Stimulated activated CD4-positive, alpha-beta T cell treated with anti-CD3 and anti-CD28 coated beads, Interleukin-2, amount 100 ng/mL, for 4 hours (primary cell): Measurements from ENCODE around the gene RIN3.

Experiments
- DNase-seq: peaks from one replicate; pipeline ENCODE4 v3.0.0-alpha.2; 2020; ENCODE audit warnings: low read depth

The RIN3 gene

DNA sequence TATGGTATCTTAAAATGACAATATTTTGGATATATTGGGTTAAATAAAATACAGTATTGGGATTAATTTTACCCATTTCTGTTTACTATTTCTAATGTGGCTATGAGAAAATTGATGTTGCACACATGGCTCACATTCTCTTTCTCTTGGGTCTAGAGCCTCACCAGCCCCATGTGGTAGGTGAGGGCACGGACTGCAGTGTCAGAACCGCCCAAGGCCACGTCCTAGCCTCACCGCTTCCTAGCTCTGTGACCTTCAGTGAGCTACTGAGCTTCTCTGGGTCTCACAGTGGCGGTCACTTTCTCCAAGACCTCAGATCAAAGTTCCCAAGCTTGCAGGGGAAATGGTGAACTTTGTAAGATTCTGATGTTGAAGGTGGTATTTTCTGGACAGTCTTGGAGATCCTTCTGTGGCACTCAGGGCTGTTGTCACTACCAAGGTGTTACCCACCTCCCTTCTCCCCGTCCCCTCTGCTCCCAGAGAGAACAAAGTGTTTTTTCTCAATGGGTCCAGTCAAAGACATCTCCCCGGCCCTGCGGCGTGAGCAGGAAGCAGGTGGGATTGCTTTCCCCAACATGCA, 87.6 kb downstream of the RIN3 start:
- no peak for DNase-seq

DNA sequence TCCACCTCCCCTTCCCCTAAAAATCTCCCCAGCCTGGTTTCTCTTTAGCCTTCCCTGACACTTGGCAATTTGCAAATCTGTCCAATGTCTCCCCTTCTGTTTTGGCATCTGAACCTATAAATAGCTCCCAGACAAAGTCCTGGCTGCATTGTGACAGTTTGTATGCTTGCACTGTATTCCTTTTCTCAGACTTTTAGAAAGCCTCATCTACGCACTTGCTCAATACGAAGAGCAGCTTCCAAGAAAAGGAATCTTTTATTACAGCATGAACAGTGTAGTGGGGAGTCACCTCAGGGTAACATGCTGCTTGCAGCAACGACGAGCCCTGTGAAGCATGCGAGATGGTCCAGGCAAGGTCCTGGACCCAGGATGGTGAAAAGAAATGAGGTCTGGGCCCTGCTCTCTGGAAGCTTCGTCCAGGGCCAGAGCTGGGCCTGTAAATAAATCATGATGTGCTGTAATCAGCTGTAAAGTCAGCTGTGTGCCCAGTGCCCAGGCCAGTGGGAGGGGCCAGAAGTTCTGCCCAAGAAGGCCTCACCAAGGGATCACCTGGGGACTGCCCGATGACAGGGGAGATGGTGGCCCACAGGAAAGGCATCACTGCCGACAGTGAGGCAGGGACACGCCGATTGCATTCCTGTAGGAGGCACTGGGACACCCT, 88.3 kb downstream of the RIN3 start:
- DNase-seq, result no peak

DNA sequence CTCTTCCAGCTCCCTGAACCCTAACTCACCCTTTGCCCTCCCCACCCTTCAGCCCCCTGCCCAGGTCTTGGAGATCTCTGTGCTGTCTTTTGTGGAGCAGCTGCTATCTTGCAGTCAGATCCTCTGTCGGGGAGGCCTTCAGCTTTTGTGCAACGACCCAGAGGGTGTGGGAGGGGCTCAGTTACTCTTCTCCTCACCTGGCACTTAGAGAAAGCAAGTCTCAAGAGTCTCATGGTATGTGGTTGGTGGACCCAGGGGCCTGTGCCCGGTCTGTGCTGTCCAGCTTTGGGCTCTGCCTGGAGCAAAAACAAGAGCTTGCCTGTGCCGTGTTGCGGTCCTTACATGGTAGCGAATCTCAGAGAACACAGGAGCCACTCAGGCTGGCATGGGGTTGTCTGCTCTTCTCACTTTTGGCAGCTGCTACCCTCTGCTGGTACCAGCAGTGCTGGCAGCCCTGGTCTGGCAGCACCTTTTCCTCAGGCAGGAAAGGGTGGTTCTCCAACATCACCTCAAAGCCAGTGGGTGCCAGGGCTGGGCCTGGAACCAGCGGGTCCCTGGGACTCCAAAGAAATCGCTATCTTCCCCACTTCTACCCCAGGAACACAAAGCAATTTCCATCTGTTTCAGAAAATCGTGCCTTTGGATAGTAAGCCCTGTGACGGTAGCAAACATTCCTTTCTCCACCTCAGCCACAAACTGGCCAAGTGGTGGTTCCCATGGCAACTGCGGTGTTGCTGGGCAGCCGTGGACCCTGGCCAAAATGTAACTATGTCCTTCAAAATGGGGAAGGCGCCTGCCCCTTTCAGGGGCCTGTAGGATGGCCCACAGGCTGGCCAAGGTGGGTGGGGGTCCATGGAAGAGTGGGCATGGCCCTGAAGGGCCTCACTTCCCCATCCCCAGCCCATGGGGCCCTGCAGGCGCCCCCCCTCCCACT, 90.0 kb downstream of the RIN3 start:
- DNase-seq, result peak; percentile 46

DNA sequence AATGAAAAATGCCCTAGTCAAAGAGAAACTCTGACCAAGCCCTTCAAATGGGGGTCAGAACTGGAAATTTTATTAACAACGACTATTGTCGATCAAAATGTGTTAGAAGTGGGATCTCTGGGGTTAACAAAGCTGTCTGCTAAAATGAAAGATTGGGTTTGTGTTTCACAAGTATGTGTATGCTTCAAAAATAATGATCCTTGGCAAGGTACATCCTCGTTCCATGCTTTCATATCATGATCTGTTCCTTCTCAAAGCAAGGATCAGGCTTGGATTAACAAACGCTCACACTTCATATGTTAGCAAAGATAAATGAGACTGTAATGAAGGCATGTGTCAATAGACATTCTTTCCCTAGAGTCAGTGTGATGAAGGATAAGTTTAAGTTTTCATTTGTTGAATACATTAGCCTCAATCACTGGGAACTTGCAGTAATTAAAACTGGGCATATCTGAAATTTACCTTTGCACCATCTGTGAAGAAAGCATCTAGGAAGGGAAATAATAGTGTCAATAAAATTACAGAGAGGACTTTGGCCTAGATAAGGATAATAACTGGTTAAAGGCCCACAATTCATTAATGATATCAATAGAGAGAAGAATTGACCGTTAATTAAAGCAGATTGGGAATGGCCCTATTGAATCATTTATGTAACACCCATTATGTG, 91.8 kb downstream of the RIN3 start:
- DNase-seq, result no peak

DNA sequence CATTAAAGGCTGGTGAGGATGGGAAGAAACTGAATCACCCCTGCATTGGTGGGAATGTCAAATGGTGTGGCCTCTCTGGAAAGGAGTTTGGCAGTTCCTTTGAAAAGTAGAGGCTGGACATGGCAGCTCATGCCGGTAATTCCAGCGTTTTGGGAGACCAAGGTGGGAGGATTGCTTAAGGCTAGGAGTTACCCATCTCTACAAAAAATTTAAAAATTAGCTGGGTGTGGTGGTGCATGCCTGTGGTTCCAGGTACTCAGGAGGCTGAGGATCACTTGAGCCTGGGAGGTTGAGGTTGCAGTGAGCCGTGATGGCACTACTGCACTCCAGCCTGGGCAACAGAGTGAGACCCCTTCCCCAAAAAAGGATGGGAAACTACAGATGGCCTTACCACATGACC, 93.7 kb downstream of the RIN3 start:
- DNase-seq, result no peak

DNA sequence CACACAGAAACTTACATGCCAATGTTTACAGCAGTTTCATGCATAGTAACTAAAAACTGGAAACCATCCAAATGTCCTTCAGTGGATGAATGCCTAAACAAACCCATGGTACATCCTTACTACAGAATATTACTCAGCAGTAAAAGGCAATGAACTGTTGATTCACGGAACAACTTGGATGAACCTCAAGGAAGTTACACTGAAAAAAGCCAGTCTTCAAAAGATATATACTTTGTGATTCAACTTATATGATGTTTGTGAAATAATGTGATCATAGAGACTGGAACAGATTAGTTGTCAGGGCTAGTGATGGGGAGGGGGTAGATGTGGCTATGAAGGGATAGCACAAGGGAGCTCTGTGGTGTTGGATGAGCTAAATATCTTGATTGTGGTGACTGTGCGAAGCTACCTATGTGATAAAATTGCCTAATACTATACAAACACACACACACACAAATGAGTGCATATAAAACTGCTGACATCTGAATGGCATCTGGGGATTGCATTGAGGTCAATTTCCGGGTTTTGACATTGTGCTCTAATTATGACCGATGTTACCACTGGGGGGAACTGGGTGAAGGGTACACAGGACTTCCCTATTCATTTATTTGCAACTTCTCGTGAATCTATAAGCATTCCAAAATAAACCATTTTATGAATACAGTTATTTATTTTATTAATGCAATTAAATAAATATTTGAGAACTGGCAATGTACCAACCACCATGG, 94.3 kb downstream of the RIN3 start:
- no peak for DNase-seq

DNA sequence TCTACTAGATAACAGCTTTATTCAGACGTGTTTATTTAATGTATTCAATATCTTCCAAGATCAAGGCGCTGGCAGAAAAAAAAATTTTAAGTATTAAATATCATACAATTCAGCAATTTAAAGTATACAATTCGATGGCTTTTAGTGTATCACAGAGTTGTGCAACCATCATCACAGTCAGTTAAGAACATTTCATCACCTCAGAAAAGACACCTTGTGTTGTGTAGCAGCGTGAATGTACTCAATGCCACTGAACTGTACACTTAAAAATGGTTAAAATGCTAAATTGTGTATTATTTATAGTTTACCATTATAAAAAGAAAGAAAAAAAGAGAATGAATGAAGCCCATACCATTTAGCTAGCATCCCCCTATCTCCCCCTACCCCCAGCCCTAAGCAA, 96.4 kb downstream of the RIN3 start:
- DNase-seq, result no peak

DNA sequence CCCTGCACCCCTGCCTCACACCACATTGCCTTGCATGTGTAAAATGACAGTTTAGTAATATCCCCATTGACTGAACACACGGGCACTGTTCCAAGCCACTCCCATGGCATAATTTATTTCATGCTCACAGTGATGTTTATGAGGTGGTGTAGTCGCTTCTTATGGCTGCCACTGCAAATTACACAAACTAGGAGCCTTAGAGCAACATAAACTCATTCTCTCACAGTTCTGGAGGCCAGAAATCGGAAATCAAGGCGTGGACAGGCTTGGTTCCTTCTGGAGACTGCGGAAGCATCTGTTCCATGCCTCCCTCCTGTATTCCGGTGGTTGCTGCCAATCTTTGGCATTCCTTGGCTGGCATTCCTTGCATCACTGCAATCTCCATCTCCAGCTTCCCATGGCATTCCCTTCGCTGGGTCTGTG, 97.3 kb downstream of the RIN3 start:
- DNase-seq, result no peak

DNA sequence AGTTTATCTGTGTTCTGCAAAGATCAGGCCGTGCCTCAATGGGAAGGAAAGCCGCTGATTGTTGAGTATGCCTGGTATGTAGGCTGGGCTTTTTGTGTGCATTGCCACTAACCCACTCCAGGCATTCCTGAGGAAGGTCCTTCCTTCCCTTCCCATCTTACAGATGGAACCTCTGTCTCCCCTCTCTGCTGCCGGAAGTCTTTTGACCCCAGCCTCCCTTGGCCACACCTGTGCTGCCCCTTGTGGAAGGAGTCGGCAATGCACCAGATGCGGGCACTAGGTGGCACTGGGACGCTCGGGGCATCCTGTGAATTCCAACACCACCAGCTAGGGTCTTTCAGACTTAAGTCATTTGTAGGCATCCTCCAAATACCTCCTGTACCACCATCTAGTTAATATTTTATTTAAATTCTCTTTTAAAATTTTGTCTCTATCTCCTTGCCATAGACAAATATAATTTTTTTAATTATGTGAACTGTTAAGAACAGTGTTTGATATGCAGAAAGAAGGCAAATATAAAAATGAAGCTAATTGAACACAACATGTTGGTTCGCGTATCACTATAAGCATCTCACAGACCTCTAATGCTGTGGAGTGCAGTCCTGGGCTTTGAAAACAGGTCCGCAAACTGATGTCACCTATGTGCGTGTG, 99.6 kb downstream of the RIN3 start:
- peak; percentile 52 for DNase-seq

DNA sequence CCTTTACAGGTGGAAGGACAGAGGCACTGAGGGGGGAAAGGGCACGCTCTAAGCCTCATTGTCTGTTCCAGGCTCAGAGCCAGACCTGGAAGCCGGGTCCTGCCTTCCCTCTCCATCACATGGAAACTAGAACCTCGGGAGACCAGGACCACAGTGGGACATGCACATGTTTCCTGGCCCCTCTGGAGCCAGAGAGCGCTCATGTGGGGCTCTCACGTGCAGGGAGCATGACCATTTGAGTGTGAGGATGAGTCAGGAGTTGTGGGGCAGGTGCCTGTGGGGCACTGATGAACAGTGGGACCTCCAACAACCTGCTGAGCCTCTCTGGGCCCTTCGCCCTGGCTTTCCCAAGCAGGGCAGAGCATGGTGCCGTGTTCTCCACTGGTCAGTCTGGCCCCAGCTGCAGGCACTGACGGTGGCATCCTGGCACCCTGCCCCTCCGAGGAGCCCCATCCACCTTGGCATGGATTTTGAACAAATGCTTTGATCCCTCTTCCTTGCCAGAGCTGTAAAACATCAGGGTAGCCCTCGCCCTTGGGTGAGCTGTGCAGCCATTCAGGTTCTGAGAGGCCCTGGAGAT, 100.2 kb downstream of the RIN3 start:
- no peak for DNase-seq

DNA sequence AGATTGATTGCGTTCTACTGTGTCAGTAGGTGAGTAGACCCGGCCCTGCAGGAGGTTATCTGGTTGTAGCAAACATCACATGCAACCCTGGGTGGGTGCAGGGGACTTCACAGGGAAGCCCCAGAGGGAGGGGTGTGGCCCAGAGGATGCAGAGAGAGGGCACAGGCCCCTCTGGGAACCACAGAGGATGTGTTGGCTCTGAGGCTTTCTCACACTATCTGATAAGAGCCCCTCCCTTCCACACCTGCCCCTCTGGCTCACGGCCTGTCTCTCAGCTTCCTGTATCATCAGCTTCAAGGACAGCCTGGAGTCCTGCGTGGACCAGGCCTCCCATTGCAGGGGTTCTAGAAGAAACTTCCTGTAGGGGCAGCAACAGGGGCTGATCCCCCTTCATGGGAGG, 101.9 kb downstream of the RIN3 start:
- peak; percentile 26 for DNase-seq

DNA sequence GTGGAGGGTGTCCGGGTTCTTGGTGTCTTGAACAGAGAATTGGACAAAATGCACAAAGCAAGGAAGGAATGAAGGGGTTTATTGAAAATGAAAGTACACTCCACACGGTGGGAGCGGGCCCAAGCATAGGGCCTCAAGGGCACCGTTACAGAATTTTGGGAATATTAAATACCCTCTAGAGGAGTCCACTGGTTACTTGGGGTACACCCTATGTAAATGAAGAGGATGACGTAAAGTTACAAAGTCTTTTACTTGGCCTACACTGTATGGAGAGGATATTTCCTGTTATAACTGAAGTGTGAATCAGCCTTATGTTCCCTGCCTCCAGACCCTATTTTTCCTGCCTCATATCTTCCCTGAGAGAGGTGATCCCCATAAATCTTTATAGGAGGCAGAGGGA, 102.6 kb downstream of the RIN3 start:
- DNase-seq, result no peak

DNA sequence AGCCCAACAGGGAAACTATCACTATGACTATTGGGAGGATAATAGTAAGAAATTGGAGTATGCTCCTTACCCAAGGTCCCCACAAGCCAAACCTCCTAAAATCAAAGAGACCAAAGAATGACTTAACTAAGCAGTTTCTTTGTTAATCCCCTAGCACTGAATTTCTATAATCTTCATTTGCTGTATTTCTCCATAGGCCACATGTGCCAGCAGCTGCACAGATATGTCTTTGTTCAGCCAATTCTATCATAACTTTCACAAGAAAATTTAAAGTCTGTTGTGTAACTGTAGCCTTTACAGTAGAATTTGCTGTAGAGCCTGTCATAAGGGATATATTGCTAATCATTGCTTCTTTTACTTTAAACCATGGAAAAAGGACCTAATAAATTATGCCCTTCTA, 104.0 kb downstream of the RIN3 start:
- no peak for DNase-seq

DNA sequence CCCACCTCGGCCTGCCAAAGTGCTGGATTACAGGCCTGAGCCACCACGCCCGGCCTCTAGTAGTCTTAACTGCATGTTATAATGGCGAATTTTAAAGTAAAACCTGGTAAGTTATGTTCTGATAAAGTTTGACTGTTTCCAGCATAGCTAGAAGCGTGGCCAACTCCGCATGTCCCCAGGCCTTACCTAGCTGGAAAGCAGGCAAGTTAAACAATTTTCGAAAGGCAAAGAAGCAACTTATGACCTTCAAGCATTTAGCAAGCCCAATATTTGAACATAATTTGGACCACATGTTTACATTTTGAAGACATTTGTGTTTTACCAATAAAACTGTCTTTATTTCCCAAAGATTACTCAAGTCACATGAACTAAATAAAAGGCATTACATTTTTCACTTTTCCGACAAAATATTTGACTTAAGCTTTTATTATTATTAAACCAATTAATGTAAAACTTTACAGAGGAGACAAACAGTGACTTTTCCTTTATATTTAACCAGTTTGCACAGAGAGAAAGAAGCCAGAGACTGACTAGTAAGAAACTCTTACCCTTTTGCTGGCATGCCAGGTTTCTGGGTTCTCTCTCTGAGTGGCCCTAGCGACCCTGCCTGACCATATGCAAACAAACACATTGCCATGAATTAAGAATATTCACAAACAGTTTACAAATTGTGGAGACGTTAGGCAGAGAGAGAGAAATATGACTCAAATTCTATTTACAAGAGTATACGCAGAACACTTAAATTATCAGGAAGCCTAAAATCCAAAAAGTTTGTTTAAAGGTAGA, 106.3 kb downstream of the RIN3 start:
- DNase-seq, result no peak

DNA sequence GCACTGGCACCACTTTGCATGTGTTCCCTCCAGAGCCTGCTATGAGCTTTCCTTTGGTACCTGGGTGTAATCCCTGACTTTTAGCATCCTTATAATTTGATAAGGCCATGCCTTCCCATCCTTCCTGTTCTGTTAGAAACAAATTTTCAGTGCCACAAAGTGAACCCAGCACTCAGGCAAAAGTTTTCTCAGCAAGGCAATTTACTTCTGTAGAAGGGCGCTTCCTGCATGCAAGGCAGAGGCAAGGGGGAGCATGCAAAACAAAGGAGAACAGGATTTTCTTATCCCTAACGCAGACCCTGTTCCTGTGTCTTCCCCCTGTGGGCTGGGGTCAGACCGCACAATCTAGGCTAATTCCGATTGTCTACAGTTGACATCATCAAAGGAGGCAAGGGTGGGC, 108.7 kb downstream of the RIN3 start:
- DNase-seq, result no peak

DNA sequence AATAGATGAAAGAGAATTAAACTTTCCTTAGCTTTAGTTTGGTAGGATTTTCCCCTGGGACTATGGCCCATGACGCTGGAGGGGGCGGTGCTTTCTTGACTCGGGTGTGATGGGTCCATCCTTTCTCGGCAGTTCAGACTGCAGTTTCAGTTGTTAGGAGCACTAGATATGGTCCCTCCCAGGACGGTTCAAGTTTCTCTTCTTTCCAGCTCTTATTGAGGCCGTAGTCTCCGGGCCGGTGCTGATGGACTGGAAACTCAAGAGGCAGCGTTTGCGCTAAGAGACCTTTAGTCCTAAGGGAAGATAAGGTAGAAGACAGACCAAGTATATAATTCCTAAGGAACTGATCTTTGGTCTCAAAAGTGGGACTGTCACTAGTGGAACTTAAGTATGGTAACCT, 111.2 kb downstream of the RIN3 start:
- no peak for DNase-seq

DNA sequence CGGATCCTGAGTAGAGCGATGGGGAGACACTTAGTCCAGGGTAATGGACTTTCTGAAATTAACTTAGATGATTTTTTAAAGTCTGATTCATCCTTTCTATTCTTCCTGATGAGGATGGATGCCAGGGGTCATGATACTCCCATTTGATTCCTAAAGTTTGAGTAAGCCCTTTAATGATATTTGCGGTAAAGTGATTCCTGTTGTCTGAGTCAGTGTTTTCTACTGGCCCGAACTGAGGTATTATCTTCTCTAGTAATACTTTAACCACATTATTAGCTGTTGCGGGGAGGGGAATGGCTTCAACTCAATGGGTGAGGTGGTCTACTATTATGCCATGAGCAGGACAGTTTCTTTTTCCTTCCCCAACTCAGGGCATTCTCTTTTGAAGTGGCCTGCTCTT, 111.6 kb downstream of the RIN3 start:
- DNase-seq, result no peak

DNA sequence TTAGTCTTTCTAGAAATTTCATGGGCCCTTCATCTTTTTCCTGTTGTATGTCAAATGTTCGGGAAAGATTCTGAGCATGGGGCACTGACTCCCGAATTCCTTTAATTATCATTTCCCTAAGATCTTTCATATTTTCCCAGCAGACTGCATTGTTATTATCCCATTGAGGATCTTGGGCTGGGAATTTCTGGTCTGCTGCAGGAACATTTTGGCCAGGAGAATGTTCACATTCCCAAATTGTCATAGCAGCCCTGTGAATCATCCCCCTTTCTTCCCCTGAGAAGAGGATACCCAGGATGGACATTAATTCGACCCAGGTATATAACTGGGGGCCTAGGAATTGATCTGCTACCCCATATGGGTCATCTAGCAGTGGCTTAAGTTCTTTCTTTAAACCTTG, 112.5 kb downstream of the RIN3 start:
- no peak for DNase-seq

DNA sequence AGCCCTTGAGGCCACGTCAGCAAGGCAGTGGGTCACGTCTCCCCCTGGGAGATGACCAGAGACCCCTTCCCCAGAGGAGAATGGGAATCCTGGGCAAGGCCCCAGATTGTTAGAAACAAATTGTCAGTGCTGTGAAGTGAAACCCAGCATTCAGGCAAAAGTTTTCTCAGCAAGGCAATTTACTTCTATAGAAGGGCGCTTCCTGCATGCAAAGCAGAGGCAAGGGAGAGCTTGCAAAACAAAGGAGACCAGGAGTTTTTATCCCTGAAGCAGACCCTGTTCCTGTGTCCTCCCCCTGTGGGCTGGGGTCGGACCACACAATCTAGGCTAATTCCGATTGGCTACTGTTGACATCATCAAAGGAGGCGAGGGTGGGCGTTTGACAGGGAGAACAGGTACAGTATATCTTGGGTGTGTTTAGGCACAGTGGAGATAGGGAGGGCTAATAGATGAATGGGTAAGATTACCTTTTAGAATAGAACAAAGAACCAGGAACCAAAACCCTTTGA, 114.2 kb downstream of the RIN3 start:
- DNase-seq, result no peak

DNA sequence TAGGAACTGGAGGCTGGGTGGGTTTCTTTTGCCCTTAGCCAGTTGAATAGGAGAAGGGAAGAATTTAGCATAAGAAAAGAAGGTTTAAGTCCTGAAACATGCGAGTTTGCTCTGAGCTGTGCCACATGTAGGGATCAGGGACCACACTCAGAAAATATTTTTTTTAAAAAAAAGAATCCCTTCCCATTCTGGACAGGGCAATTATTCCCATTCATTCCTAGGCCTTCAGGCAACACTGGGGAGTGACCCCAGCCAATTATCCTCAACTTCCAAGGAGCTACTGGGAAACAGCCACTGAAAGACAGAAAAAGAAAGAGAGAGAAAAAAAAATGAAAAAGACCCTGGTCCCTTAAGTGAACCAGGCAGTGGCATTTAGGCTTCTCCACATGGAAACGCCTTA, 115.1 kb downstream of the RIN3 start:
- DNase-seq, result no peak
